HepG2 (cell line): ENCODE data around the gene U2AF2. TPM values are rescaled to one million over a fixed set of nuclear protein-coding genes. Genes with fewer than 3 reads are reported as not detected.

Source experiments
- ATAC-seq: fragments of 200-7000 bp; cut with Tn5 transposase; 3 replicates; pipeline ENCODE4 v1.9.1; 2020; ENCODE audit warnings: mild to moderate bottlenecking, moderate library complexity
- BruUV-seq: library from RNA; stranded (reverse); fragments of 400-500 nt; replicated peaks from 2 replicates; lab custom pipeline; 2021; lab: Mats Ljungman, UMichigan
- CTCF ChIA-PET: fragments of 300-600 bp; formaldehyde crosslinking; extraction: SDS; loops from one replicate; lab custom pipeline; 2021; ENCODE audit warnings: low total read pairs, inconsistent platforms, low intra/inter-chr PET ratio; lab: Yijun Ruan, JAX
- POLR2A ChIA-PET: fragments of 350-600 bp; sonication (Branson Sonifier 250); formaldehyde crosslinking; loops from one replicate; lab custom pipeline; 2020; ENCODE audit warnings: antibody characterized with exemption, inconsistent platforms; lab: Yijun Ruan, JAX
- DNase-seq: peaks from one replicate; pipeline ENCODE4 v3.0.0-alpha.2; 2015; ENCODE audit warnings: low spot score
- FAIRE-seq: peaks from 3 replicates; lab custom pipeline; 2011; peaks lifted over from hg19 to GRCh38; lab: Jason Lieb, UNC
- H2AFZ ChIP-seq: one replicate; pipeline ENCODE4 v1.6.1; 2011; ENCODE audit warnings: low read length, inconsistent platforms
- H3K27ac ChIP-seq: fragments of 300-600 bp; 3 replicates; pipeline ENCODE4 v1.8.0; 2011; ENCODE audit warnings: mixed run types, mild to moderate bottlenecking, mixed read lengths, low read length, inconsistent platforms; ENCODE audit not compliant: insufficient read depth; ENCODE audit errors: extremely low read length
- H3K27me3 ChIP-seq, 2 experiments: fragments of 200-600 bp in 1 of 2; 2 replicates in 1 of 2; 3 replicates in 1 of 2; pipeline versions ENCODE4 v1.6.0 to v1.8.0; 2011; ENCODE audit warnings: low read length in 2 of 2, mild to moderate bottlenecking in 2 of 2, moderate library complexity in 2 of 2, inconsistent platforms in 1 of 2; ENCODE audit not compliant: insufficient read depth in 2 of 2, control insufficient read depth in 1 of 2
- H3K36me3 ChIP-seq, 2 experiments: fragments of 200-600 bp in 1 of 2; replicated peaks in 1 of 2; 2 replicates in 1 of 2; 3 replicates in 1 of 2; pipeline versions ENCODE4 v1.5.1 to v1.8.0; 2011; ENCODE audit warnings: low read length in 2 of 2, inconsistent platforms in 1 of 2; ENCODE audit not compliant: insufficient read depth in 2 of 2, control insufficient read depth in 1 of 2
- H3K4me1 ChIP-seq: 2 replicates; pipeline ENCODE4 v1.5.1; 2012; ENCODE audit warnings: low read length, inconsistent platforms; ENCODE audit not compliant: insufficient read depth
- H3K4me2 ChIP-seq: 2 replicates; pipeline ENCODE4 v1.6.0; 2011; ENCODE audit warnings: low read depth, low read length, inconsistent platforms
- H3K4me3 ChIP-seq, 3 experiments: fragments of 200-600 bp in 1 of 3; sonication (generic), shearing (Covaris generic) in 1 of 3; replicated peaks in 1 of 3; 2 replicates each; pipeline ENCODE4 v1.5.1; 2011 to 2016; ENCODE audit warnings: low read length in 3 of 3, inconsistent platforms in 2 of 3, low read depth in 2 of 3, mild to moderate bottlenecking in 2 of 3, control low read depth in 1 of 3, mixed read lengths in 1 of 3; ENCODE audit not compliant: insufficient read depth in 1 of 3
- H3K79me2 ChIP-seq: one replicate; pipeline ENCODE4 v1.6.1; 2011; ENCODE audit warnings: low read length, inconsistent platforms; ENCODE audit not compliant: insufficient read depth
- H3K9ac ChIP-seq: 2 replicates; pipeline ENCODE4 v1.6.0; 2011; ENCODE audit warnings: mild to moderate bottlenecking, low read depth, low read length, inconsistent platforms; ENCODE audit not compliant: insufficient read depth
- H3K9me3 ChIP-seq: 2 replicates; pipeline ENCODE4 v1.5.1; 2012; ENCODE audit warnings: mild to moderate bottlenecking, low read length
- H4K20me1 ChIP-seq: 2 replicates; pipeline ENCODE4 v1.6.0; 2011; ENCODE audit warnings: inconsistent platforms, mild to moderate bottlenecking, low read length, moderate library complexity; ENCODE audit not compliant: insufficient read depth
- PRMT3 ChIP-seq: sonication (generic); formaldehyde crosslinking; IDR thresholded peaks from 2 replicates; pipeline ENCODE4 v1.8.1; 2022; ENCODE audit warnings: low read depth, mild to moderate bottlenecking, moderate library complexity, missing genetic modification reagents, borderline replicate concordance
- RBFOX2 ChIP-seq: fragments of 200-400 bp; formaldehyde crosslinking; IDR thresholded peaks from 2 replicates; pipeline ENCODE4 v1.6.1; 2017; ENCODE audit warnings: low read depth, mild to moderate bottlenecking, low read length
- ZBTB33 ChIP-seq: sonication (generic); formaldehyde crosslinking; IDR thresholded peaks from 2 replicates; pipeline ENCODE4 v1.4.0; 2020; ENCODE audit warnings: missing genetic modification reagents
- ZNF205 ChIP-seq: IDR thresholded peaks from 2 replicates; pipeline ENCODE4 v1.6.1; 2018; ENCODE audit warnings: missing biosample characterization, missing genetic modification reagents
- ZNF644 ChIP-seq: IDR thresholded peaks from 2 replicates; pipeline ENCODE4 v1.6.1; 2016; ENCODE audit warnings: low read depth
- WGBS: methylation state at CpG from one replicate; pipeline ENCODE4 v1.1.6; 2017; ENCODE audit warnings: low lambda C conversion rate; 5-methylcytosine and 5-hydroxymethylcytosine counted together
- in situ Hi-C: cut with HindIII; loops from 2 replicates; pipeline ENCODE4 v1.10.0; 2017; ENCODE audit warnings: low pct_unique_long_range_greater_than_20kb; ENCODE audit not compliant: extremely low pct_ligation_motif_present
- intact Hi-C: fragments of 100-400 bp; cut with micrococcal nuclease; formaldehyde crosslinking; loops from one replicate; pipeline ENCODE4 v1.10.0; 2022; ENCODE audit not compliant: unreplicated experiment
- polyA plus RNA-seq, 8 experiments: library from polyadenylated mRNA; depleted of rRNA in 3 of 8; stranded (reverse) in 7 of 8; unstranded in 1 of 8; fragments of >200 nt; fragmentation: Illumina TruSeq in 4 of 8; extraction: Trizol in 4 of 8; gene quantifications; 2 replicates each; pipeline versions ENCODE4 v1.2.1 to v1.2.3, GENCODE V29; 2011 to 2016; ENCODE audit warnings: low read depth in 4 of 8, missing spikeins in 1 of 8, mixed read lengths in 1 of 8; ENCODE audit not compliant: insufficient read depth in 1 of 8
- total RNA-seq, 5 experiments: library from RNA; depleted of rRNA; stranded (reverse); fragments of >200 nt; fragmentation: Illumina TruSeq; extraction: Trizol; gene quantifications; 2 replicates each; pipeline ENCODE4 v1.2.3, GENCODE V29; 2016; ENCODE audit warnings: low read depth in 1 of 5

U2AF2 gene
- total and polyA plus RNA-seq, 2 of the 13 experiments (the other 11 are each of a cell fraction or from before 2014, with no cell fraction given) = 84.3 to 124 TPM

DNA sequence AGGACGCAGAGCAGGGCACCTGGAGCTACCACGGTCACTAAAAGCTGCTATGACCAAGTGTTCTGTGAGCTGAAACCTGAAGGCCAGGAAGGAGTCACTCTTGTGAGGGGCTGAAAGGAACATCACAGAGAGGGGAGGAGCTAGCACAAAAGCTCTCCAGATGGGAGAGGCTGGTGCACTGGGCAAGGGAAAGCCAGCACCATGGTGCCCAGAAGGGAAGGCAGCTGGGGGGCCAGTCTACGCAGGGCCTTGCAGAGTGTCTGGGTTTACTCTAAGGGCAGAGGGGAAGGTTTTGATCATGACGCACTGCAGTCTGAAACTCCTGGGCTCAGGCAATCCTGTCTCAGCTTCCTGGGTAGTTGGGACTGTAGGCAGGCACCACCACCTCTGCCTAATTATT lies 18.1 kb upstream of the U2AF2 start (continued):
- TF ChIP-seq ZNF644 (CRISPR knock-in tag) (no peak), ZNF205 (no peak)

DNA sequence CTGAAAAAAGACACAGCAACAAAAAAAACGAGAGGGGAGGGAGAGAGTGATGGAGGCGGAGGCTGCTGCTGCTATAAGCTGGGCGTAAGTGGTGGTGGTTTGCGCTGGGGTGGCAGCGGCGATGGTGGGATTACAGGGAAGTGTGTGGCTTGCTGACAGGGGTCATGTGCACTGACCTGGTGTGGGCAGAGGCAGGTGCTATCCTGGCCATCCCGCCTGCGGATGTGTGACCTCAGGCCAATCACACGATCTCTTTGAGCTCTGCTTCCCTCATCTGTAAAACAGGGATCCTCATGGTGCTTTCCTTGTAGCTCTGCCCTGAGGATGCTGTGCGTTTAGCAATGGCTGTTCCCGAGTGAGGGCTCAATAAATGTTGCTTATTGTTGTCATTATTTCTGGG lies 17.3 kb upstream of the U2AF2 start:
- TF ChIP-seq PRMT3 (CRISPR knock-in tag) (no peak), ZBTB33 (CRISPR knock-in tag) (peak; percentile 55; the same call in 1 of the 2 replicates), RBFOX2 (0 out of 2 replicates have a peak, but pooled peaks have one; percentile 21)
- H3K27ac ChIP-seq = no peak overlapping the region
- ChIA-PET POLR2A (interaction anchor here (0.7 to 3.3 kb wide), 4 partner anchors 10 to 38 kb away, joined by 3 to 15 read pairs (median 8); partner anchors contain the start of genes FIZ1, U2AF2 and ZNF784), CTCF (no interaction called here)
- no peaks in the 10 kb centered on the region for H3K36me3 ChIP-seq
- FAIRE-seq (no peak), DNase-seq (no peak), ATAC-seq (no peak)
- H3K4me1 ChIP-seq = peaks cover 47% of the 10 kb centered on the region
- intact Hi-C loops = loop anchor here (10.0 kb wide), 1 partner anchor 53 kb away; the partner anchor contains the start of gene ZNF579
- in situ Hi-C loops = no loop called here
- H2AFZ ChIP-seq = no peak overlapping the region
- no peak overlapping the region; the same call in 1 of the 2 replicates for H3K4me2 ChIP-seq
- H3K79me2 ChIP-seq = peaks cover 33% of the 10 kb centered on the region
- H4K20me1 ChIP-seq = no peaks in the 10 kb centered on the region
- H3K27me3 ChIP-seq = no peaks in the 10 kb centered on the region; a peak in 1 of 5 replicates
- no peak overlapping the region for H3K4me3 ChIP-seq
- no peaks in the 10 kb centered on the region for H3K9me3 ChIP-seq
- no TSS peak for BruUV-seq
- no peak overlapping the region for H3K9ac ChIP-seq
- 76% methylated on average over 8 of the region's 11 CpGs for WGBS
